ENCODE measurements around the gene RPS6KC1. TPM values are rescaled to one million over a fixed set of nuclear protein-coding genes. Genes with fewer than 3 reads are reported as not detected.

The RPS6KC1 gene
- total RNA-seq, 2 experiments from 2014 or later, result 9.4 to 10.7 TPM

GRCh38 chr1:213032651-213033050, 18.4 kb upstream of the RPS6KC1 start:
- no peak overlapping the region for H2AFZ ChIP-seq (ENCODE audit: low read length)

DNA sequence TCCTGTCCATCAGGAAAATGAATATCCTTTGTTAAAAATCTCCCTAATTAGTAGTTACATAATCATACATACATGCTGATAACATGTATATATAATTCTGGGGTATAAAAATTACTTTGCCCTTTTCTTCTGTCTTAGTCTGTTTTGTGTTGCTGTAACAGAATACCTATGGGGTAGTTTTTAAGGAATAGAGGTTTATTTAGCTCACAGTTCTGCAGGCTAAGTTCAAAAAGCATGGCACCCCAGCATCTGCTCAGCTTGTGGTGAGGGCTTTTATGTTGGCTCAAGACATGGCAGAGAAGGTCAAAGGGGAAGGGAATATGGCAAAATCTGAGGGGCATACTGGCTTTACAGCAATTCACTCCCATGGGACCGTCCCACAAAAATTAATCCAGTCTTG, 16.3 kb upstream of the RPS6KC1 start:
- Histone ChIP-seq H3K36me3 (ENCODE audit: insufficient read depth, low read length) (no peaks in the 10 kb centered on the region), H2AFZ (ENCODE audit: low read length) (no peak overlapping the region), H3K4me1 (ENCODE audit: insufficient read depth, low read length, poor library complexity, severe bottlenecking) (no peaks in the 10 kb centered on the region), H3K79me2 (ENCODE audit: insufficient read depth, low read depth, low read length) (no peaks in the 10 kb centered on the region), H4K20me1 (ENCODE audit: insufficient read depth, low read length) (no peaks in the 10 kb centered on the region), H3K9me2 (ENCODE audit: insufficient read depth, low read length) (no peaks in the 10 kb centered on the region), H3K27ac (ENCODE audit: low read depth, low read length, poor library complexity, severe bottlenecking) (no peak overlapping the region), H3K4me2 (ENCODE audit: low read length) (no peak overlapping the region), H3K9me3 (ENCODE audit: low read length) (no peaks in the 10 kb centered on the region), H3K4me3 (ENCODE audit: low read depth, low read length, poor library complexity, severe bottlenecking) (no peak overlapping the region)
- CTCF ChIA-PET (ENCODE audit: unreplicated experiment), result no interaction called here
- no TSS peak for BruUV-seq (replicated peaks)
- intact Hi-C loops (cut with micrococcal nuclease; ENCODE audit: unreplicated experiment), result no loop called here
- DNase-seq (ENCODE audit: low spot score), result no peak
- no peak for TF ChIP-seq EZH2phosphoT487 (IDR thresholded peaks at IDR 0.05; ENCODE audit: borderline replicate concordance, low read depth, low read length)
- TF ChIP-seq, protein P1, sequence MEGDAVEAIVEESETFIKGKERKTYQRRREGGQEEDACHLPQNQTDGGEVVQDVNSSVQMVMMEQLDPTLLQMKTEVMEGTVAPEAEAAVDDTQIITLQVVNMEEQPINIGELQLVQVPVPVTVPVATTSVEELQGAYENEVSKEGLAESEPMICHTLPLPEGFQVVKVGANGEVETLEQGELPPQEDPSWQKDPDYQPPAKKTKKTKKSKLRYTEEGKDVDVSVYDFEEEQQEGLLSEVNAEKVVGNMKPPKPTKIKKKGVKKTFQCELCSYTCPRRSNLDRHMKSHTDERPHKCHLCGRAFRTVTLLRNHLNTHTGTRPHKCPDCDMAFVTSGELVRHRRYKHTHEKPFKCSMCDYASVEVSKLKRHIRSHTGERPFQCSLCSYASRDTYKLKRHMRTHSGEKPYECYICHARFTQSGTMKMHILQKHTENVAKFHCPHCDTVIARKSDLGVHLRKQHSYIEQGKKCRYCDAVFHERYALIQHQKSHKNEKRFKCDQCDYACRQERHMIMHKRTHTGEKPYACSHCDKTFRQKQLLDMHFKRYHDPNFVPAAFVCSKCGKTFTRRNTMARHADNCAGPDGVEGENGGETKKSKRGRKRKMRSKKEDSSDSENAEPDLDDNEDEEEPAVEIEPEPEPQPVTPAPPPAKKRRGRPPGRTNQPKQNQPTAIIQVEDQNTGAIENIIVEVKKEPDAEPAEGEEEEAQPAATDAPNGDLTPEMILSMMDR (conservative IDR thresholded peaks at IDR 0.05; ENCODE audit: low read length), result no peak
- POLR2A ChIA-PET, result no interaction called here

More at GRCh38 chr1:213032651-213033050, 18.4 kb upstream of the RPS6KC1 start:
- Histone ChIP-seq H4K20me1 (ENCODE audit: insufficient read depth, low read length) (no peaks in the 10 kb centered on the region), H3K4me1 (ENCODE audit: insufficient read depth, low read length, poor library complexity, severe bottlenecking) (no peaks in the 10 kb centered on the region), H3K79me2 (ENCODE audit: insufficient read depth, low read depth, low read length) (no peaks in the 10 kb centered on the region), H3K9me3 (ENCODE audit: low read length) (no peaks in the 10 kb centered on the region), H3K9me2 (ENCODE audit: insufficient read depth, low read length) (no peaks in the 10 kb centered on the region), H3K36me3 (ENCODE audit: insufficient read depth, low read length) (no peaks in the 10 kb centered on the region), H3K27ac (ENCODE audit: low read depth, low read length, poor library complexity, severe bottlenecking) (no peak overlapping the region), H3K4me3 (ENCODE audit: low read depth, low read length, poor library complexity, severe bottlenecking) (no peak overlapping the region), H3K4me2 (ENCODE audit: low read length) (no peak overlapping the region)
- TF ChIP-seq, protein P1 (conservative IDR thresholded peaks at IDR 0.05; ENCODE audit: low read length), result no peak
- no peak for TF ChIP-seq EZH2phosphoT487 (IDR thresholded peaks at IDR 0.05; ENCODE audit: borderline replicate concordance, low read depth, low read length)
- POLR2A ChIA-PET, result interaction anchor here (0.7 to 1.1 kb wide), 3 partner anchors 14 to 23 kb away, joined by 3 to 5 read pairs (median 3); no protein-coding TSS in a partner anchor
- CTCF ChIA-PET (ENCODE audit: unreplicated experiment), result no interaction called here
- BruUV-seq (replicated peaks), result no TSS peak
- DNase-seq (ENCODE audit: low spot score), result no peak
- intact Hi-C loops (cut with micrococcal nuclease; ENCODE audit: unreplicated experiment), result no loop called here

GRCh38 chr1:213035573-213035972, 15.5 kb upstream of the RPS6KC1 start:
- Histone ChIP-seq H3K79me2 (ENCODE audit: insufficient read depth, low read depth, low read length) (no peaks in the 10 kb centered on the region), H3K9me3 (ENCODE audit: low read length) (no peaks in the 10 kb centered on the region), H3K4me2 (ENCODE audit: low read length) (no peak overlapping the region), H3K4me3 (ENCODE audit: low read depth, low read length, poor library complexity, severe bottlenecking) (no peak overlapping the region), H3K27ac (ENCODE audit: low read depth, low read length, poor library complexity, severe bottlenecking) (no peak overlapping the region), H4K20me1 (ENCODE audit: insufficient read depth, low read length) (no peaks in the 10 kb centered on the region), H3K9me2 (ENCODE audit: insufficient read depth, low read length) (no peaks in the 10 kb centered on the region), H3K4me1 (ENCODE audit: insufficient read depth, low read length, poor library complexity, severe bottlenecking) (no peaks in the 10 kb centered on the region), H2AFZ (ENCODE audit: low read length) (no peak overlapping the region), H3K36me3 (ENCODE audit: insufficient read depth, low read length) (no peaks in the 10 kb centered on the region)
- intact Hi-C loops (cut with micrococcal nuclease; ENCODE audit: unreplicated experiment), result no loop called here
- ChIA-PET CTCF (ENCODE audit: unreplicated experiment) (no interaction called here), POLR2A (no interaction called here)
- no peak for TF ChIP-seq EZH2phosphoT487 (IDR thresholded peaks at IDR 0.05; ENCODE audit: borderline replicate concordance, low read depth, low read length)
- TF ChIP-seq, protein P1 (conservative IDR thresholded peaks at IDR 0.05; ENCODE audit: low read length), result no peak
- DNase-seq (ENCODE audit: low spot score), result no peak
- BruUV-seq (replicated peaks), result no TSS peak
